HG03095 (cell line): ENCODE data around the gene RAPGEF6.
"Not testable (repeated sequence)": the region's sequence is repeated elsewhere in the genome, so short reads cannot be mapped to it uniquely, and the experiment has no call there.

ENCODE experiments used
- ATAC-seq: cut with Tn5 transposase; IDR thresholded peaks from one replicate; pipeline ENCODE4 v1.9.1; 2021; ENCODE audit warnings: moderate library complexity; ENCODE audit not compliant: unreplicated experiment

Gene RAPGEF6

GRCh38 chr5:131433109-131433508, 201.9 kb downstream of the RAPGEF6 start:
- no peak for ATAC-seq

DNA sequence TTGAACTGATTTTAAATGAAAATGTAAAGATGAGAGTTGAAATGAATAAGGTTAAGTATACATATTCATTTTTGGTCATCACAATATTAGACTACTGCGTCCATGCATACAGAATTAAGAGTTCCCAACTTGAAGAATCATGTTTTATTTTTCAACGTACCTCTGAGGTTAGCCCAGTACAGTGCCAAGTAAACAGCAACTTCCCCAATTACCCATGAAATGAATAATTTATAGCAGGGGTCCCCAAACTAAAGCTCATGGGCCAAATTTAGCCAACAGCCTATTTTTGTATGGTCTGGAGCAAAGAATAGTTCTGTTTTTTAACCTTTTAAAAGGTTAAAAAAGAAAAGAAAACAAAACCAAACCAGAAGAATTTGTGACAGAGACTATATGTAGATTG, 203.2 kb downstream of the RAPGEF6 start:
- no peak for ATAC-seq

DNA sequence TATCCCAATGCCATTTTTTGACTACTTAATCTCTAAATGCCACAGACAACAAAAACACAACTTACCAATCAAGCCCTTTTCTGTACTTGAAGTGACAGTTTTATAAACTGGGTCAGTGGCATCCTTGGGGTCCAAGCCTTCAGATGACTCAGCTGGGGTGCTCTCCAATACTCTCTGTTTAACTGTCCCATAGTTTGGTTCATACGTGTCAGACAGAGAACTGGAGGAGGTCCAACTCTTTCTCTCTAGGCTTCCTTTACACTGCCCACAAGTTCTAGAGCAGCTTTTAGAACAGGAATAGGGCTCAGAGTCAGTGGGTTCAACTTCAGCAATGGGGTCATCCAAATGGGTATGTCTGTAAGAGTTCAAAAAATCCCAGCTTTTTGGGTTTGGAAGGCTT, 204.2 kb downstream of the RAPGEF6 start:
- no peak for ATAC-seq

DNA sequence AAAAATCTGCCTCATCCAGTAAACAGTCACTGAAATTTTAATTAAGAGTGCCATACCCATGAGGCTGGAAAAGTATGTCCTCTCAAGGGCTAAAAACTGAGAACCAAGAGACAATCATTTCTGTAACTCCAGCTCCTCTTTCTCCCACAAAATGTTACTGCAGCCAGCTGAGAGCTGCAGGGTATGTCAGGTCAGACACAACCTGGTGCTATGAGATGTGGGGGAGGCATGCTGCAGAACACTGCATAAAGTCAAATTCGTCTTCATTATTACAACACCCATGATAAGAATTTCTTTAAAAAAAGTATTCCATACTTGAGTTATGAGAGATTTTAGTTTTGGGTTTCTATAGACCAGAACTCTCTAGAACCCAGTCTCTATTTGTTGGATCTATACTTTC, 209.0 kb downstream of the RAPGEF6 start:
- ATAC-seq: no peak

GRCh38 chr5:131423056-131423455, 212.0 kb downstream of the RAPGEF6 start:
- ATAC-seq: no peak

GRCh38 chr5:131419877-131420276, 215.2 kb downstream of the RAPGEF6 start:
- no peak for ATAC-seq

DNA sequence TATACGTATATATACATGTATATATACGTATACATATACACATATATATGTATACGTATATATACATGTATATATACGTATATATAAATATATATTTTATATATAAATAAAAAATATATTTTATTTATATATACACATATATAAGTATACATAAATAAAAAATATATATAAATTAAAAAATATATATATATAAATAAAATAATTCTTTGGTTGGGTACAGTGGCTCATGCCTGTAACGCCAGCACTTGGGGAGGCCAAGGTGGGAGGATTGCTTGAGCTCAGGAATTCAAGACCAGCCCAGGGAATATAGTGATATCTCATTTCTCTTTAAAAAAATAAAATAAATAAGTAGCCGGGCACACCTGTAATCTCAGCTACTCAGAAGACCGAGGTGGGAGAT, 216.2 kb downstream of the RAPGEF6 start:
- no peak for ATAC-seq

- ATAC-seq: no peak
Measured at GRCh38 chr5:131417240-131417869, 217.7 kb downstream of the RAPGEF6 start.

DNA sequence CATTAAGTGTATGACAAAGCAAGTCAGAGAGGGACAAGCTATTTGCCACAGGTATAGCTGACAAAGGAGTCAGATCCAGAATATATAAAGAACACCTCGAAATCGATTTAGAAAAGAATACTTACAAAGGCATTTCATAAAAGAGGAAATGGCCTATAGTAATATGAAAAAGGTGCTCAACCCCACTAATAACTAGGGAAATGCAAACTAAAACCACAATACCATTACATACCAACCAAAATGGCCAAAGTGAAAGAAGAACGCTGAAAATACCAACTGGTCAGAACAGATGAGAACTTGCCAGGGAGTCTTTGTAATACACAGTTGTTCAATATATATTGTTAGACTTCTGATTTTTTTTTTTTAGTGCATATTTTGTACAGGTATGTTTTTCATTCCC, 218.3 kb downstream of the RAPGEF6 start:
- ATAC-seq: peak; percentile 58

- peak; percentile 61 for ATAC-seq
Measured at GRCh38 chr5:131413605-131414559, 221.1 kb downstream of the RAPGEF6 start.

- no peak for ATAC-seq
Measured at GRCh38 chr5:131406975-131407638, 227.9 kb downstream of the RAPGEF6 start.

DNA sequence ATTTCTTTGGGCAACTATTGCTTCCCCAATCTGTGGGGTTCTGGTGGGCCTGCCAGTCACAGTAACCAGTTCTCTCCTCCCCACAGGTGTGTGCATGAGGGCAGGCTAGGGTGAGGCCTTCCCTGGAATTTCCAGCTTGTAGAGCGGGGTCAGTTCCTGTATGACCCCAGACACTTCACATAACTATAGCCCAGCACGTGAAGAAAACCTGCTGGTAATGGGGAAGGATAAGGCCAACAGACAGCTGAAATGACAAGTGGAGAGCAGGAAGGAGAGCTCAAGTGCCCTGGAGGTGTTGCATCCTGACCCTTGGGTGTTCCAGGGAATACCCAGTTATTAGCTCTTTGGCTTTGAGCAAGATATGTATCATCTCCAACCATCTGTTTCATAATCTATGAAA, 229.0 kb downstream of the RAPGEF6 start:
- ATAC-seq: no peak

GRCh38 chr5:131405674-131406073, 229.4 kb downstream of the RAPGEF6 start:
- no peak for ATAC-seq

GRCh38 chr5:131400585-131400984, 234.4 kb downstream of the RAPGEF6 start:
- ATAC-seq: no peak

DNA sequence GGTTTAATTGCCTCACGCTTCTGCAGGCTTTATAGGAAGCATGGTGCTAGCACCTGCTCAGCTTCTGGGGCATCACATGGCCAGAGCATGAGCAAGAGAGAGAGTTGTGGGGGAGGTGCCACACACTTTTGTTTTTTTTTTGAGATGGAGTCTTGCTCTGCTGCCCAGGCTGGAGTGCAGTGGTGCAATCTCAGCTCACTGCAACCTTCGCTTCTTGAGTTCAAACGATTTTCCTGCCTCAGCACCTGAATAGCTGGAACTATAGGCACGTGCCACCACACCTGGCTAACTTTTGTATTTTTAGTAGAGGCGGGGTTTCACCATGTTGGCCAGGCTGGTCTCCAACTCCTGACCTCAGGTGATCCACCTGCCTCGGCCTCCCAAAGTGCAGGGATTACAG, 236.0 kb downstream of the RAPGEF6 start:
- not testable (repeated sequence) for ATAC-seq

DNA sequence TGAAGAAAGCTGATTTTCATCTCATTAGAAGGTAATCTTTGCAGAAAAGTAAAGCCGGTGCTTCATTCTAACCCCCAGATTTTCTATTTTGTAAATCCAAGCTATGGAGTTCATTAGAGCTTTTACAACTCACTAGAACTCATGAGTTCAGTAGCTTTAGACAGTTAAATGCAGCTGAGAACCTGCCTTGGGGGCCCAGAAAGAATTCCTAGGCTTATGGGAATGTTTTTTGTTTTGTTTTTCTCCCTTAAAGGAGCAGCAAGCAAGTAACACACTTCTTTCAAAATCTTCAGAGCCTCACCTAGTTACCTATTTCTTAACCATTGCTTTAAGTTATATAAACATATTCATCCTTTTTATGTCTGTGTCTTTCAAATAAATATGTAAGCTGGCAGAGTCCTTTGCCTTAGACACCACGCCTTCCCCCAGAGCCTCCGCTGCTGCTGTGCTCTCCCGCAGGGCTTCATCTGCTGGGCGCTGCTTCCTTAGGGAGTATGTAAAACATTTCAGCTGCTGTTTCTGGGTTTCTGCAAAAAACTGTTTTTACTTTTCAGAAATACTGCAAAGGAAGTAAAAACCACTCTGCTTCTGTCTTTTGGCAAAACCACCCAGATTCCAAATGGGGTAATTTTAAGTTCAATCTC, 238.3 kb downstream of the RAPGEF6 start:
- ATAC-seq: no peak

- ATAC-seq: peak; percentile 83
Measured at GRCh38 chr5:131396015-131396414, 239.0 kb downstream of the RAPGEF6 start.

DNA sequence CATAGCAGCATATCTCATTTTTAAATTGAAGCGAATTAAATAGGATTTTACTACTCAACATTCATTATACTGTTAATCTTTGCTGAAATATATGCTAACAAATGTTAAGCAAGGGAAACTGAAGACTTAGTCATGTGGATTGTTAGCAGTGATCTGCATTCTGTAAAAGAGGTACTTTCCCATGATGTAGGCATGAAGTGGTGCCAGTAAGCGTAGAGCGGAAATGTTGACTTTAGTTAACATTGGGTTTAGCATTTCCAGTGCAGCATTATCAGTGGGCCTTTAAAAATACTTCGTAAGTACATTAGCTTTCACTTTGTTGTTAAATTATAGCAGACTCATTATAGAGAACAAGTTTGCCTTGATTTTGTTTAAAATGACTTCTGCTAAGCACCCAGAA, 240.9 kb downstream of the RAPGEF6 start:
- peak; percentile 41 for ATAC-seq

DNA sequence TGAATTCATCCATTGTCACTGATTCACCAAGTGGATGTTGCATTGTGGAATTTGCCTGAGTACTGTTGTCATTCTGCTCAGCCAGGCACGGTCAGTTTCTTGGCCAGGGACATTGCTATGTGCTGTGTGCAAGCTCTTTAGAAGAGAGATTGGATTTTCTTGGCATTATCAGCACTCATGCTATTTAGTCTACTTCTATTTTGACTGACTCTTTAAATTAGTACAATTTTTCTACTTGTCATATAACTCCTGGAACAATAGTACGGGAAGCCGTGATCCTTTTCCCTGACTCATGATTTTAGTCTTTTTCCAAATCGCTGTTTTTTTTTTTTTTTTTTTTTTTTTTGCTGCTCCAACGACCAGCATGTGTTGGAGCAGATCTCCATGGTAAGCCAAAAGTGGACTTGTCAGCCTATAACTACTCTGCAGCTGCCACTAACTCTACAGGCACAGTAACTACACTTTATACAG, 241.5 kb downstream of the RAPGEF6 start:
- ATAC-seq: no peak

DNA sequence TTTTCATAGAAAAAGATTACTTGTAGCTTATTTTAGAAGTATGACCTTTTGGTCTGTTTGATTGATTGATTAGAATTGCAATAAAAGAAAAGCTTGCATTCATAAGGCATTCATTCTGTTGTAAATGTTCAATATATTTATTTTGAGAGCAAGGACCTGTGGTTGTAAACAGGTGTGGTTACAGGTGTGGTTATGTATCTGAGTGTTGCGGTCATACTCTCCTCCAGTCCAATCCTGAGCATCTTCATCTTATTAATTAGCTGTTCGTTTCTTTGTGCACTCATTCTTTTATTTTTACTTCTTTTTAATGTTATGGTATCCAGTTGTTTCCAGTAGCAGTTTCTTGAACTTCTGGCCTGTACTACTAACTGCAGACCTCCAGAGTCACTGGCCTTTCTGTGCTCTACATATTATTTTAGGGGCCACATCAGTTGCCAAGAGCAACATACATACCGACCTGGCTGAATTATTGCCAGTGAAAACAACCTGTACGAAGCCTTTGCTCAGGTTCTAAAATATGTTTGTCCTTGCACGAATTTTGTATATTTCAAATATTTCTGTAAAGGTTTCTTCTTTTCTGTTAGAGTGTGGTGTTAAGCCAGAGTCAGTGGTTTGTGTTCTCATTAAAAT, 242.4 kb downstream of the RAPGEF6 start:
- no peak for ATAC-seq

GRCh38 chr5:131389869-131390265, 245.2 kb downstream of the RAPGEF6 start:
- ATAC-seq: no peak
